MM.1S (cell line): ENCODE measurements around the gene EMILIN3.

Experiments
- DNase-seq: peaks from one replicate; pipeline ENCODE4 v3.0.0-alpha.2; 2015
- H2AFZ ChIP-seq: fragments of 300-600 bp; sonication (generic); 2 replicates; pipeline ENCODE4 v1.6.0; 2016; ENCODE audit warnings: antibody characterized with exemption, low read length
- H3F3A ChIP-seq: fragments of 300-600 bp; sonication (generic); 2 replicates; pipeline ENCODE4 v1.6.1; 2016; ENCODE audit warnings: mild to moderate bottlenecking, antibody characterized with exemption, low read length, moderate library complexity, mixed read lengths; ENCODE audit not compliant: insufficient read depth
- H3K27ac ChIP-seq: fragments of 300-600 bp; sonication (generic); 2 replicates; pipeline ENCODE4 v1.5.1; 2016; ENCODE audit warnings: mild to moderate bottlenecking, low read length
- H3K27me3 ChIP-seq: fragments of 300-600 bp; sonication (generic); replicated peaks from 2 replicates; pipeline ENCODE4 v1.6.0; 2016; ENCODE audit warnings: low read length; ENCODE audit not compliant: insufficient read depth
- H3K36me3 ChIP-seq: fragments of 300-600 bp; sonication (generic); replicated peaks from 2 replicates; pipeline ENCODE4 v1.6.1; 2016; ENCODE audit warnings: mild to moderate bottlenecking, low read length, mixed read lengths; ENCODE audit not compliant: insufficient read depth
- H3K4me1 ChIP-seq: fragments of 300-600 bp; sonication (generic); 2 replicates; pipeline ENCODE4 v1.6.1; 2016; ENCODE audit warnings: low read length, mixed read lengths
- H3K4me2 ChIP-seq: fragments of 300-600 bp; sonication (generic); 2 replicates; pipeline ENCODE4 v1.6.0; 2016; ENCODE audit warnings: low read depth, low read length
- H3K4me3 ChIP-seq: fragments of 300-600 bp; sonication (generic); 2 replicates; pipeline ENCODE4 v1.5.1; 2016; ENCODE audit warnings: low read length, mixed read lengths
- H3K79me2 ChIP-seq: fragments of 300-600 bp; sonication (generic); 2 replicates; pipeline ENCODE4 v1.6.1; 2016; ENCODE audit warnings: mixed run types, low read length, mixed read lengths
- H3K9ac ChIP-seq: fragments of 300-600 bp; sonication (generic); 2 replicates; pipeline ENCODE4 v1.6.1; 2016; ENCODE audit warnings: low read length, mixed read lengths
- H3K9me2 ChIP-seq: fragments of 300-600 bp; sonication (generic); replicated peaks from 2 replicates; pipeline ENCODE4 v1.6.1; 2016; ENCODE audit warnings: mild to moderate bottlenecking, low read length, mixed read lengths; ENCODE audit not compliant: insufficient read depth
- H3K9me3 ChIP-seq: fragments of 300-600 bp; sonication (generic); replicated peaks from 2 replicates; pipeline ENCODE4 v1.6.1; 2016; ENCODE audit warnings: mild to moderate bottlenecking, low read length, mixed read lengths; ENCODE audit not compliant: insufficient read depth
- H4K20me1 ChIP-seq: fragments of 300-600 bp; sonication (generic); 2 replicates; pipeline ENCODE4 v1.6.1; 2016; ENCODE audit warnings: mild to moderate bottlenecking, low read length, moderate library complexity, mixed read lengths; ENCODE audit not compliant: insufficient read depth
- CTCF ChIP-seq: fragments of 300-600 bp; sonication (generic); IDR thresholded peaks from 2 replicates; pipeline ENCODE4 v1.5.1; 2016; ENCODE audit warnings: antibody characterized with exemption, low read length, mixed read lengths
- EZH2 ChIP-seq: fragments of 300-600 bp; sonication (generic); optimal IDR thresholded peaks from 2 replicates; pipeline ENCODE3; 2017; ENCODE audit warnings: low read depth, mild to moderate bottlenecking, antibody characterized with exemption, low read length, mixed read lengths
- EZH2phosphoT487 ChIP-seq: fragments of 300-600 bp; sonication (generic); IDR thresholded peaks from 2 replicates; pipeline ENCODE4 v1.6.1; 2018; ENCODE audit warnings: antibody characterized with exemption, low read length

The EMILIN3 gene

GRCh38 chr20:41391587-41392001 is 25.0 kb upstream of the EMILIN3 start:
- H3K9me2 ChIP-seq, result no peaks in the 10 kb centered on the region
- H3K36me3 ChIP-seq, result no peaks in the 10 kb centered on the region
- H4K20me1 ChIP-seq, result no peaks in the 10 kb centered on the region
- no peak overlapping the region for H2AFZ ChIP-seq
- no peaks in the 10 kb centered on the region for H3K9me3 ChIP-seq
- no peaks in the 10 kb centered on the region for H3K27me3 ChIP-seq
- no peak for TF ChIP-seq CTCF
- no peak for TF ChIP-seq EZH2phosphoT487
- no peak for TF ChIP-seq EZH2
- H3K4me2 ChIP-seq, result no peak overlapping the region
- H3K27ac ChIP-seq, result no peak overlapping the region
- no peak overlapping the region for H3K9ac ChIP-seq
- no peak for DNase-seq
- H3F3A ChIP-seq, result no peaks in the 10 kb centered on the region
- no peak overlapping the region for H3K4me3 ChIP-seq
- no peaks in the 10 kb centered on the region for H3K79me2 ChIP-seq
- no peaks in the 10 kb centered on the region for H3K4me1 ChIP-seq

- Histone ChIP-seq H3K9me2 (no peaks in the 10 kb centered on the region), H4K20me1 (no peaks in the 10 kb centered on the region), H3K4me2 (no peak overlapping the region), H3K36me3 (no peaks in the 10 kb centered on the region), H3K9me3 (no peaks in the 10 kb centered on the region), H3K4me1 (no peaks in the 10 kb centered on the region), H3K79me2 (no peaks in the 10 kb centered on the region), H3K27me3 (no peaks in the 10 kb centered on the region), H3K9ac (no peak overlapping the region), H2AFZ (no peak overlapping the region), H3K4me3 (no peak overlapping the region), H3K27ac (no peak overlapping the region), H3F3A (no peaks in the 10 kb centered on the region)
- TF ChIP-seq EZH2phosphoT487, result no peak
- no peak for DNase-seq
These were observed 24.3 kb upstream of the EMILIN3 start for GRCh38 chr20:41390889-41391288.

GRCh38 chr20:41387444-41387851 is 20.8 kb upstream of the EMILIN3 start:
- DNase-seq, result no peak
- no peak for TF ChIP-seq CTCF
- TF ChIP-seq EZH2phosphoT487, result no peak
- no peak for TF ChIP-seq EZH2

GRCh38 chr20:41386502-41387427 is 20.1 kb upstream of the EMILIN3 start:
- DNase-seq, result no peak
- Histone ChIP-seq H3K27ac (no peak overlapping the region), H3K9me2 (no peaks in the 10 kb centered on the region), H3K4me2 (no peak overlapping the region), H4K20me1 (no peaks in the 10 kb centered on the region), H3K9ac (no peak overlapping the region), H3K4me1 (no peaks in the 10 kb centered on the region), H2AFZ (no peak overlapping the region), H3K27me3 (no peaks in the 10 kb centered on the region), H3K79me2 (no peaks in the 10 kb centered on the region), H3K36me3 (no peaks in the 10 kb centered on the region), H3F3A (no peaks in the 10 kb centered on the region), H3K9me3 (no peaks in the 10 kb centered on the region), H3K4me3 (no peak overlapping the region)
- TF ChIP-seq EZH2 (no peak), CTCF (no peak), EZH2phosphoT487 (no peak)

More at GRCh38 chr20:41387444-41387851, 20.8 kb upstream of the EMILIN3 start:
- no peak overlapping the region for H3K27ac ChIP-seq
- H2AFZ ChIP-seq, result no peak overlapping the region
- no peaks in the 10 kb centered on the region for H3F3A ChIP-seq
- H3K4me2 ChIP-seq, result no peak overlapping the region
- H3K9me3 ChIP-seq, result no peaks in the 10 kb centered on the region
- no peaks in the 10 kb centered on the region for H3K27me3 ChIP-seq
- H4K20me1 ChIP-seq, result no peaks in the 10 kb centered on the region
- no peaks in the 10 kb centered on the region for H3K36me3 ChIP-seq
- no peaks in the 10 kb centered on the region for H3K4me1 ChIP-seq
- no peak overlapping the region for H3K4me3 ChIP-seq
- no peaks in the 10 kb centered on the region for H3K9me2 ChIP-seq
- no peak overlapping the region for H3K9ac ChIP-seq
- no peaks in the 10 kb centered on the region for H3K79me2 ChIP-seq
